GM23338 (cell line): ENCODE results near the gene CHRNA5. TPM values are rescaled to one million over a fixed set of nuclear protein-coding genes. Genes with fewer than 3 reads are reported as not detected.

ENCODE experiments used
- REST ChIP-seq: IDR thresholded peaks from one replicate; pipeline ENCODE4 v1.6.1; 2018; ENCODE audit warnings: antibody characterized with exemption; ENCODE audit not compliant: unreplicated experiment
- ZNF462 ChIP-seq: fragments of 250-450 bp; sonication (Bioruptor Pico); IDR thresholded peaks from 2 replicates; pipeline ENCODE4 v1.5.0; 2020; ENCODE audit warnings: mild to moderate bottlenecking, moderate library complexity
- polyA plus RNA-seq: library from polyadenylated mRNA; unstranded; fragments of >200 nt; fragmentation: Nextera tagmentation; extraction: Ambion mirVana; gene quantifications from 2 replicates; pipeline ENCODE4 v1.2.1, GENCODE V29; 2016
- total RNA-seq: library from RNA; depleted of rRNA; stranded (reverse); fragments of >200 nt; shearing (Covaris generic); gene quantifications from 2 replicates; pipeline ENCODE4 v1.2.3, GENCODE V29; 2014

CHRNA5 gene
- total and polyA plus RNA-seq, 2 experiments from 2014 or later: 19.6 to 23.3 TPM

- TF ChIP-seq REST: no peak
- TF ChIP-seq ZNF462 (CRISPR knock-in tag): no peak
These were observed 58.6 kb downstream of the CHRNA5 start (continued) for GRCh38 chr15:78623786-78624497.
